Measurements from ENCODE around the gene WDR82.

Gene WDR82

DNA sequence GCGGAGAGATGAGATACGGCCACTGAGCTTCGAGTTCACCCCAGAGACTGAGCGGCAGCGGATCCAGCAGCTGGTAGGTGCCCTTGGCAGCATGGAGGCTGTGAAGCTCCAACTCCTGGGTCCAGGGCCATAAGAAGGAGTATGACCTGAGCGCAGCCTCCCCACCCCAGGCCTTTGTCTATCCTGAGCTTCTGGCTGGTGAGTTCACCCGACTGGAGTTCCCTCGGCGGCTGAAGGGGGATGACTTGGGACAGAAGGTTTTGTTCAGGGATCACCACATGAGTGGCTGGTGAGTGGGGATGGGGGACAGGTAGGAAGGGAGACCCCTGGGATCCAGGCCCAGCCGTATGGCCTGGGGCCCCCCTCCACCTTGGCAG, 30.3 kb downstream of the WDR82 start:
- H3K4me3 ChIP-seq (ENCODE audit: low read depth, low read length) = no peak overlapping the region
- no peak for DNase-seq (ENCODE audit: low read depth)
- TF ChIP-seq MAX (IDR thresholded peaks at IDR 0.05; ENCODE audit: low read depth, low read length) (no peak), POLR2A (IDR thresholded peaks at IDR 0.05; ENCODE audit: extremely low read depth, insufficient read length) (no peak), MYC (IDR thresholded peaks at IDR 0.05; ENCODE audit: low read depth, low read length) (no peak), CTCF (IDR thresholded peaks at IDR 0.05; ENCODE audit: low read depth, low read length) (no peak)

DNA sequence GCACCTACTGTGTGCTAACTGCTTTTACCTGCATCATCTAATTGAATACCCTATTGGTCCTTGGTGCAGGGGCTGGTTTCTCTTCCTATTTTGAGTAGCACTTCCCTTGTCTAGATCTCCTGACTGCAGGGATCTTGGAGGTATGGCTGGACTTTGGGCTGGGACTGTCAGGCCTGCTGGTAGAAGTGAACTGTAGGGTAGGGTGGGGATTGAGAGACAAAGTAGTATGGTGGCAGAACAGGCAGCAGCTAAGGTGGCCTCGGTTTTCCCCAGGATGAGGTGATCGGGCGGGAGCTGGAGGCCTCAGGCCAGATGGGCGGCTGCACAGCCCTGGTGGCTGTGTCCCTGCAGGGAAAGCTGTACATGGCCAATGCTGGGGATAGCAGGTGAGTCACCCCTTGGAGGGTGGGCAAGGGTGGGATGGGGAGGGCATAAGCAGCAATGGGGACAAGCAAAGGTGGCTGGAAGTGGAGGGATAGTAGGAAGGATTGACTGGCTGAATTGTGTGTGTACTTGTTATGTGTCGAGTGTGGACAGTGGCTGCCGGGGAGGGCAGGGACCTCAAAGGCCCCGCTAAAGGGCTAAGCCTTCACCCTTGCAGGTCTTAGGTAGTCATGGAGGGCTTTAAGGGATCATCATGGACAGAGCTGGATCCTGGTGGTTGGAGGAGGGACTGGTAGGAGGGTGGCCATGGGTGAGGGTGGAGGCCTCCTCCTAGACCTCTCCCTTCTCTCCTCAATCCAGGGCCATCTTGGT, 30.9 kb downstream of the WDR82 start:
- TF ChIP-seq CTCF (IDR thresholded peaks at IDR 0.05; ENCODE audit: low read depth, low read length) (no peak), MAX (IDR thresholded peaks at IDR 0.05; ENCODE audit: low read depth, low read length) (no peak), MYC (IDR thresholded peaks at IDR 0.05; ENCODE audit: low read depth, low read length) (no peak), POLR2A (IDR thresholded peaks at IDR 0.05; ENCODE audit: extremely low read depth, insufficient read length) (no peak)
- H3K4me3 ChIP-seq (ENCODE audit: low read depth, low read length) = no peak overlapping the region
- peak; percentile 2 for DNase-seq (ENCODE audit: low read depth)

DNA sequence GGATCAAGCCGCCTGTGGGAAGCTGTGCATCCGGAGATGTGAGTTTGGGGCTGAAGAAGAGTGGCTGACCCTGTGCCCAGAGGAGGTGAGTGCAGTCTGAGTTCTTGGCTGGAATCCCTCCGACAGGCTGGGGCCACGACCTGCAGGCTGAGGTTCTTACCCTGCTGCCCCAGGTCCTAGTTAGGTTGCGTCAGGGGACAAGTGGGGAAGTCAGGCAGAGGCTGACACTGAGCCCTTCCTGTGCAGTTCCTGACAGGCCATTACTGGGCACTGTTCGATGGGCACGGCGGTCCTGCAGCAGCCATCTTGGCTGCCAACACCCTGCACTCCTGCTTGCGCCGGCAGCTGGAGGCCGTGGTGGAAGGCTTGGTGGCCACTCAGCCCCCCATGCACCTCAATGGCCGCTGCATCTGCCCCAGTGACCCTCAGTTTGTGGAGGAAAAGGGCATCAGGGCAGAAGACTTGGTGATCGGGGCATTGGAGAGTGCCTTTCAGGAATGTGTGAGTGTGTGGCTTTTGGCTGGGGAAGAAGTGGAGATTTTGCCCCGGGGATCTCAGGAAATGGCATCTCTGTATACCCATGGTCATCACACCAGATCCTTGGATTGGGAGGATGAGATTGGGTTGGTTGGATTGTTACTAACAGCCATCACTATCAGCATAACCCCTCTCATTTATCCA, 31.6 kb downstream of the WDR82 start:
- H3K4me3 ChIP-seq (ENCODE audit: low read depth, low read length) = no peak overlapping the region
- no peak for TF ChIP-seq CTCF (IDR thresholded peaks at IDR 0.05; ENCODE audit: low read depth, low read length)
- TF ChIP-seq MAX (IDR thresholded peaks at IDR 0.05; ENCODE audit: low read depth, low read length) = no peak
- no peak for TF ChIP-seq POLR2A (IDR thresholded peaks at IDR 0.05; ENCODE audit: extremely low read depth, insufficient read length)
- TF ChIP-seq MYC (IDR thresholded peaks at IDR 0.05; ENCODE audit: low read depth, low read length) = no peak
- DNase-seq (ENCODE audit: low read depth) = peak; percentile 36

DNA sequence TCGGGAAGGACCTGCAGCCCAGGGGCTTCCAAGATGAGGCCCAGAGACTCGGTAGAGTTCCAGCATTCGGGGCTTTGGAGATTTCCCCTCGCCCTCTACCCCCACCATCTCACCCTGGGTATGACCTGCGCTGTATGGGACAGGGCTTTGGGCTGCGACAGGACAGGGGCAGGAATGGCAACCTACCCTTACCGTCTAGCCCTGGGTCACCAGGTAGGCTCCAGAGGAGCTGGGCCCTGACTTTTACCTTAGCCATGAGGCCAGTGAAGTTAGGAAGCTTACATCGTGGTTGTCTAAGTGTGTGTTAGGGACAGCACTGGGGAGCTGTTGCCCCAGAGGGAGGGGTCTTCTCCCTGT, 32.2 kb downstream of the WDR82 start:
- no peak overlapping the region for H3K4me3 ChIP-seq (ENCODE audit: low read depth, low read length)
- TF ChIP-seq MAX (IDR thresholded peaks at IDR 0.05; ENCODE audit: low read depth, low read length) = no peak
- no peak for TF ChIP-seq POLR2A (IDR thresholded peaks at IDR 0.05; ENCODE audit: extremely low read depth, insufficient read length)
- TF ChIP-seq MYC (IDR thresholded peaks at IDR 0.05; ENCODE audit: low read depth, low read length) = no peak
- no peak for TF ChIP-seq CTCF (IDR thresholded peaks at IDR 0.05; ENCODE audit: low read depth, low read length)
- peak; percentile 2 for DNase-seq (ENCODE audit: low read depth)

DNA sequence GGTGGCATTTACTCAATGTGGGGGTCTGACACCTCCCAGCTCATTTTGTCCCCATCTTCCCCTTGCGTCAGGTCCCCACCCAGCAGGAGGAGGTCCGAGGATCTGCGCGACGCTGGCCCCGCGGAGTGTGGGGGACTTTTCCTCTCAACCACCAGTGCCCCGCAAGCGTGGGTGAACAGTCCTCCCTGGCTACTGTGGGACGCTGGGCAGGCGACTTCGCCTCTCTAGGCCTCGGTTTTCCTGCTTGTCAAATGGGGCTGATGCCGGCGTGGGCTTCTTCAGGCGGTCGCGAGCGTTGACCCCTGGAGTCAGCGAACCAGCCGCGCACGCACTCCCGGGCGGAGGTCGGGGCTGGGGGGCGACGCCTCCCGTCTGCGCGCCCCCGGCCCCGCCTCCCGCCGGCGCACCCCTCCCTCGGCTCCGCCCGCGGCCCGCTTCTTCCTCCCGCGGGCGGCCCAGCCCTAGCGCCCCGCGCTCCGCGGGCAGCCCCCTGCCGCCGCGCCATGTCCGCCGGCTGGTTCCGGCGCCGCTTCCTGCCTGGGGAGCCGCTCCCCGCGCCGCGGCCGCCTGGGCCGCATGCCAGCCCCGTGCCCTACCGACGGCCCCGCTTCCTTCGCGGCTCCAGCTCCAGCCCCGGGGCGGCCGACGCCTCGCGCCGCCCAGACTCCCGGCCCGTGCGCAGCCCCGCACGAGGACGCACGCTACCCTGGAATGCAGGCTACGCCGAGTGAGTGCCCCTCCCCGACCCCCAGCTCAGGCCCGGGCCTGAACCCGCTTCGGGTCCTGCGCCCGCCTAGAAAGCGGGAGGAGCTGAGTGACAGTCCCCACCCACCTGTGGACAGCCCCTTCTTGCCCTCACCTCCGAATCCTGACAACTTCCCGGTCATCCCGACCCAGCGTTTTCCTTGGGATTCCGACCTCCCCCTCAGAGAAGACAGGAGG, 32.9 kb downstream of the WDR82 start, which contains the start of gene PPM1M:
Gene PPM1M, plus strand, starts transcription at position 438 of the 942 bp plus-strand sequence. Its CDS starts 66 bp downstream, at position 504.
- peak; percentile 37 for DNase-seq (ENCODE audit: low read depth)
- TF ChIP-seq MYC (IDR thresholded peaks at IDR 0.05; ENCODE audit: low read depth, low read length) = no peak
- TF ChIP-seq POLR2A (IDR thresholded peaks at IDR 0.05; ENCODE audit: extremely low read depth, insufficient read length) = no peak
- TF ChIP-seq CTCF (IDR thresholded peaks at IDR 0.05; ENCODE audit: low read depth, low read length) = no peak
- TF ChIP-seq MAX (IDR thresholded peaks at IDR 0.05; ENCODE audit: low read depth, low read length) = no peak
- no peak within 1 kb of the TSS for H3K4me3 ChIP-seq (ENCODE audit: low read depth, low read length)
